ENCODE results near the gene SMPD4.
"Not testable (repeated sequence)": the region's sequence is repeated elsewhere in the genome, so short reads cannot be mapped to it uniquely, and the experiment has no call there.

DNA sequence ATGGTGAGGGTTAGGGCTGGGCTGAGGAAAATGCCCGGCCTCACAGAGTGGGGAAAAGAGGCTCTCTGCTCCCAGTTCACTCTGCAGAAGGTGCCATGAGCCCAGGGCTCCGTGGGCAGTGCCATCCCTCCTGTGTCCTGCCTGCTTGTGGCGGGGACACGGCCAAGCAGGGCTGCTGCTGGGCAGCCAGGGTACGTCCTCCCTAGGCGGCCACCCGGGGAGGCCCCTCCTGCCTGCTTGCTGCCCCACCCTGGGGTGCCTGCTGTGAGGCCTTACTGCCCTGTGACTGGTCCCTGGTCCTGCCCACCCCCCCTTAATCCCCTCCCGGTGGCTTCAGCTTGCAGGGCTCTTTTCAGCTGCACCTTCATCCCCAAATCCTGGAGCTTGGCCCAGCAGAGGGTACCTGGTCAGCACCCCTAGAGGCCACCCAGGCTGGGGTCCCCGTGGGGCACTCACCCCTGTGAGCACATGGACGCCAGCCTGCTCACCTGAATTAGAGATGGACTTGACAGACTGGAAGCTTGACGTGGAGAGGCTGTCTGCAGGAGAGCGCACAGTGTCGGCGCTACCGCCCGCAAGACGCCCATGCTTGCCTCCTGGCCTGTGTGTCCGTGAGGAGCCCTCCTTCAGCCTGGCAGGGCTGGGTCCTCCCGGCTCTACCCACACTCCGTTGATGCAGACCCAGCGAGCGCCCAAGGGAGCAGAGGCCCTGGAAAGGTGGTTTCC lies 39.6 kb downstream of the SMPD4 start:
- TF ChIP-seq, protein P1, sequence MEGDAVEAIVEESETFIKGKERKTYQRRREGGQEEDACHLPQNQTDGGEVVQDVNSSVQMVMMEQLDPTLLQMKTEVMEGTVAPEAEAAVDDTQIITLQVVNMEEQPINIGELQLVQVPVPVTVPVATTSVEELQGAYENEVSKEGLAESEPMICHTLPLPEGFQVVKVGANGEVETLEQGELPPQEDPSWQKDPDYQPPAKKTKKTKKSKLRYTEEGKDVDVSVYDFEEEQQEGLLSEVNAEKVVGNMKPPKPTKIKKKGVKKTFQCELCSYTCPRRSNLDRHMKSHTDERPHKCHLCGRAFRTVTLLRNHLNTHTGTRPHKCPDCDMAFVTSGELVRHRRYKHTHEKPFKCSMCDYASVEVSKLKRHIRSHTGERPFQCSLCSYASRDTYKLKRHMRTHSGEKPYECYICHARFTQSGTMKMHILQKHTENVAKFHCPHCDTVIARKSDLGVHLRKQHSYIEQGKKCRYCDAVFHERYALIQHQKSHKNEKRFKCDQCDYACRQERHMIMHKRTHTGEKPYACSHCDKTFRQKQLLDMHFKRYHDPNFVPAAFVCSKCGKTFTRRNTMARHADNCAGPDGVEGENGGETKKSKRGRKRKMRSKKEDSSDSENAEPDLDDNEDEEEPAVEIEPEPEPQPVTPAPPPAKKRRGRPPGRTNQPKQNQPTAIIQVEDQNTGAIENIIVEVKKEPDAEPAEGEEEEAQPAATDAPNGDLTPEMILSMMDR (IDR thresholded peaks at IDR 0.05; ENCODE audit: insufficient read depth, low read length, poor library complexity, severe bottlenecking) = not testable (repeated sequence)
- TF ChIP-seq EZH2phosphoT487 (conservative IDR thresholded peaks at IDR 0.05; ENCODE audit: low read length) = not testable (repeated sequence)
